ENCODE measurements around the gene CDH3.
"Not testable (repeated sequence)": the region's sequence is repeated elsewhere in the genome, so short reads cannot be mapped to it uniquely, and the experiment has no call there.

- not testable (repeated sequence) for TF ChIP-seq USF2 (IDR thresholded peaks at IDR 0.05; ENCODE audit: low read length); POLR2AphosphoS5 (IDR thresholded peaks at IDR 0.05; ENCODE audit: low read depth, low read length); RAD21 (IDR thresholded peaks at IDR 0.05 in 1 of 2, conservative IDR thresholded peaks at IDR 0.05 in 1 of 2; ENCODE audit: low read depth in 2 of 2, low read length in 2 of 2); GABPA (IDR thresholded peaks at IDR 0.05; ENCODE audit: borderline replicate concordance, insufficient read depth, low read length); KDM5A (IDR thresholded peaks at IDR 0.05; ENCODE audit: low read length)
- TF ChIP-seq, protein P1, sequence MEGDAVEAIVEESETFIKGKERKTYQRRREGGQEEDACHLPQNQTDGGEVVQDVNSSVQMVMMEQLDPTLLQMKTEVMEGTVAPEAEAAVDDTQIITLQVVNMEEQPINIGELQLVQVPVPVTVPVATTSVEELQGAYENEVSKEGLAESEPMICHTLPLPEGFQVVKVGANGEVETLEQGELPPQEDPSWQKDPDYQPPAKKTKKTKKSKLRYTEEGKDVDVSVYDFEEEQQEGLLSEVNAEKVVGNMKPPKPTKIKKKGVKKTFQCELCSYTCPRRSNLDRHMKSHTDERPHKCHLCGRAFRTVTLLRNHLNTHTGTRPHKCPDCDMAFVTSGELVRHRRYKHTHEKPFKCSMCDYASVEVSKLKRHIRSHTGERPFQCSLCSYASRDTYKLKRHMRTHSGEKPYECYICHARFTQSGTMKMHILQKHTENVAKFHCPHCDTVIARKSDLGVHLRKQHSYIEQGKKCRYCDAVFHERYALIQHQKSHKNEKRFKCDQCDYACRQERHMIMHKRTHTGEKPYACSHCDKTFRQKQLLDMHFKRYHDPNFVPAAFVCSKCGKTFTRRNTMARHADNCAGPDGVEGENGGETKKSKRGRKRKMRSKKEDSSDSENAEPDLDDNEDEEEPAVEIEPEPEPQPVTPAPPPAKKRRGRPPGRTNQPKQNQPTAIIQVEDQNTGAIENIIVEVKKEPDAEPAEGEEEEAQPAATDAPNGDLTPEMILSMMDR (IDR thresholded peaks at IDR 0.05; ENCODE audit: control extremely low read depth in 1 of 3, insufficient read depth in 1 of 3, low read depth in 1 of 3, low read length in 3 of 3), result not testable (repeated sequence)
Measured at GRCh38 chr16:68716516-68716915, 71.4 kb downstream of the CDH3 start.
